ENCODE measurements around the gene GAL.

DNA sequence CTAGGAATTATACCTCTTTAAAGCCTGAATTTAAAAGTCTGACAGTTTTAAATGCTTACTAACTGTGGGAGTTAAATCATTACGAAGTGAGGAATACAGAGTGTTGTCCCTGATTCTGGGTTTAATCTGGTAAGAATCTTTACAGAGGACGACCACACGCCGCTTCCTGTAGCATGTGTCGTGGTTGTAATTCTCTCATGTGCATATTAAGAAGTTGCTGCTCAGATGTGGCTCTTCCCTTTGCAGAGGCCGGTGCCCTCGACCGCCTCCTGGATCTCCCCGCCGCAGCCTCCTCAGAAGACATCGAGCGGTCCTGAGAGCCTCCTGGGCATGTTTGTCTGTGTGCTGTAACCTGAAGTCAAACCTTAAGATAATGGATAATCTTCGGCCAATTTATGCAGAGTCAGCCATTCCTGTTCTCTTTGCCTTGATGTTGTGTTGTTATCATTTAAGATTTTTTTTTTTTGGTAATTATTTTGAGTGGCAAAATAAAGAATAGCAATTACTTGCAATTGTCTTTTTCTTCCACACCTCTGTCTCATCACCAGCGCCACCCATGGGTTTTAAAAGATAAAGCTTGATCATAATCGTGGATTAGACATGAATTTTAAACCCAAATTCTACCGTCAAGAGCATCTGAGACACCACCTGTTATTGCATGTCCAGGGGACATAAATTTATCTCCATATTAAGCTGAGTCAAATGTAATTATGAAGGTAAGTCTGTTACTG, 6.5 kb downstream of the GAL start:
- TF ChIP-seq, protein P1, sequence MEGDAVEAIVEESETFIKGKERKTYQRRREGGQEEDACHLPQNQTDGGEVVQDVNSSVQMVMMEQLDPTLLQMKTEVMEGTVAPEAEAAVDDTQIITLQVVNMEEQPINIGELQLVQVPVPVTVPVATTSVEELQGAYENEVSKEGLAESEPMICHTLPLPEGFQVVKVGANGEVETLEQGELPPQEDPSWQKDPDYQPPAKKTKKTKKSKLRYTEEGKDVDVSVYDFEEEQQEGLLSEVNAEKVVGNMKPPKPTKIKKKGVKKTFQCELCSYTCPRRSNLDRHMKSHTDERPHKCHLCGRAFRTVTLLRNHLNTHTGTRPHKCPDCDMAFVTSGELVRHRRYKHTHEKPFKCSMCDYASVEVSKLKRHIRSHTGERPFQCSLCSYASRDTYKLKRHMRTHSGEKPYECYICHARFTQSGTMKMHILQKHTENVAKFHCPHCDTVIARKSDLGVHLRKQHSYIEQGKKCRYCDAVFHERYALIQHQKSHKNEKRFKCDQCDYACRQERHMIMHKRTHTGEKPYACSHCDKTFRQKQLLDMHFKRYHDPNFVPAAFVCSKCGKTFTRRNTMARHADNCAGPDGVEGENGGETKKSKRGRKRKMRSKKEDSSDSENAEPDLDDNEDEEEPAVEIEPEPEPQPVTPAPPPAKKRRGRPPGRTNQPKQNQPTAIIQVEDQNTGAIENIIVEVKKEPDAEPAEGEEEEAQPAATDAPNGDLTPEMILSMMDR (IDR thresholded peaks at IDR 0.05 in 8 of 11, conservative IDR thresholded peaks at IDR 0.05 in 3 of 11): no peak
- TF ChIP-seq POLR2A (IDR thresholded peaks at IDR 0.05): no peak
